NCI-H446 treated with DMSO at 0.1 percent for 48 hours (cell line): ENCODE measurements around the gene DLGAP3.
"Not testable (repeated sequence)": the region's sequence is repeated elsewhere in the genome, so short reads cannot be mapped to it uniquely, and the experiment has no call there.

ENCODE experiments used
- DNase-seq: peaks from one replicate; lab custom pipeline; 2025; lab: John Stamatoyannopoulos, UW

Gene DLGAP3

DNA sequence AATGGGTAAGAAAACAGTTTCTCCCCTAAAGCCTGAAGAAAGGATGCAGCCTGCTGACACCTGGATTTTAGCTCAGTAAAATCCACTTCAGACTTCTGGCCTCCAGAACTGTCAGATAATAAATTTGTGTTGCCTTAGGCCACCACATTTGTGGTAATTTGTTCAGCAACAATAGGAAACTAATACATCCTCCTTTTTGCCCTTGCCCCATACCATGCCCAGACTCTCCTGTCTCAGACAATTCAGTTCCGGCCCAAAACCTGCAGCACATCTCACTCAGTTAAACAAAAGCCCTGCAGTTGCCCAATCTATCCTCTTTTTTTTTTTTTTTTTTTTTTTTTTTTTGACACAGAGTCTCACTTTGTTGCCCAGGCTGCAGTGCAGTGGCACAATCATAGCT is 95.7 kb downstream of the DLGAP3 start:
- DNase-seq, result no peak

DNA sequence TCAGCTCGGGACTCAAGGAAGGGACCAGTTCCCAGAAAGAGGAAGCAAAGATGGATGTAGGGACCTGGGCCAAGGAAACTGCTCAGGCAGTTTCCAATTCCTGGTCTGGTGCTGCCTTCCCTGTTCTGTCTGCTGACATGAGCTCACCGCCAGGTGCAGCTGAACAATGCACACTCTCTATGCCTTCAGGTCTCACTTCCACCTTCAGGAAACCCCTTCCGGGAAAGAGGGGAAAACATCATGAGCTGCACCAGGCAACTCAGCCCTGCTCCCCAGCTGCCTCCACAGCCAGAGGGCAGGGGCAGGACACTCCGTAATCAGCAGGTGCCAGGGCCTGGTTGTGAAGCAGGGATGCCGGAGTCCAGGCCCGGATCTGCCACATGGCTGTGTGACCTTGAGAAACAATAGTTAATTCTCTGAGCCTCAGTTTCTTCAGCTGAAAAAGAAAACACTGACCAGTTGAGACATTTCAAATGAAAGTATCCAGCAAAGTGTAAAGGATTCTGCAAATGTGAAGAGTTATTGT is 97.7 kb downstream of the DLGAP3 start:
- no peak for DNase-seq

DNA sequence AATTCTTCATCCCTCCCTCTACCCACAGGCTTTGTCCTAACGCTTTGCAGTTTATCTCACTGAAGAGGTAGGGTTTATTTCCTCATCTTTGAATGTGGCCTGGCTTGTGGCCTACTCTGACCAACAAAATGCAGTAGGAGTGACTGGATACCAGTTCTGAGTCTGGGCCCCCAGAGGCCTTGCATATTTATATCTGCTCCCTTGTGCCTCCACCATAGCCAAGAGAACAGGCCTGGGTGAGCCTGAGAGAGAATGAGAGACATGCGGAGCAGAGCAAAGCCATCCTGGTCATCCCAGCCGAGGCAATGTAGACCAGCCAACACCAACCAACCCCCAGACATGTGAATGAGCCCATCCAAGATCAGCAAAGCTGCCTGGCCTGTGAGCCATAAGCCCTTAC is 100.2 kb downstream of the DLGAP3 start:
- no peak for DNase-seq

DNA sequence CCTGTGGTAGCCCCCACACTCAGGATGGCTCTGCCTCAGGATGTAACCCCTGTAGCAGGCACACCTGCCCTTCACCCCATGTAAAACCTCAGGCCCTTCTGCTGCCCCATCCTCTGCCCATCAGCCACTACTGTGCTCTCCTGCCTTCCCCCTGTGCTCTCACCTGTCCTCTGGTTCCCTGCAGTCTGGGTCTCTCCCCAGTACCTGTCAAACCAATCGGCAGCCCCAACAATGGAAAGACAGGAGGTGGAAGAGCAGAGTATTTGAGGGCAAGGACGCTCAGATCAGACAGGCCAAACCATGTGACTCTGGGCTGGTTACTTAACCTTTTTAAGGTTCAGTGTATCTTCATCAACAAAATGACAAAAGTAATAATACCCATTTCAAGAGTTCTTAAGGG is 100.8 kb downstream of the DLGAP3 start:
- DNase-seq, result no peak

DNA sequence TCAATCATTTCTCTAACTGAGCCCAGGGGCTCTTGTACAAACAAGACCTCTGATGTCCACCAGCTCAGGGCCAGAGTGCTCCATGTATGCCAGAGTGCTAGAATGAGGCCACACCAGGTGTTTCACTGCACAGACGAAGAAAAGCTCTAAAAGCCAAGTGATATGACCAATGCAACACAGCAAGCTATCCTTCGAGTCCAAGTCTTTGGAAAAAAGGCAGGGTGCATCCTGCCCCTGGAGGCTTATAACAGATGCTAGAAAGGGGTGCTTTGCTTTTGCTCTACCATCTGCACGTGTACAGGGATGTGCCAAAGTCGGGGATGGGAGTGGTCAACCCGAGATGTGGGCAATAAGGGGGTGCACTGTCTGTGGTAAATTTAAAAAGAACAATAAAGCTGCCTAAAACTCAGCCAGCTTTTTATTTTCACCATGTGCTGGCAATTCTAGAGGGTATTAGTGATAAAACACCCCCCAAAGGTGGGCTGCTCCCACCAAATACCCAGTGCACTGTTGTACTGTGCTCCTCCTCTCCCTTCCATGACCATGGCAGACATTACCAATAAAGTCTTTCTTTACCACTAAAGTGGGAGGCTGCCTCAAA is 102.0 kb downstream of the DLGAP3 start:
- no peak for DNase-seq

DNA sequence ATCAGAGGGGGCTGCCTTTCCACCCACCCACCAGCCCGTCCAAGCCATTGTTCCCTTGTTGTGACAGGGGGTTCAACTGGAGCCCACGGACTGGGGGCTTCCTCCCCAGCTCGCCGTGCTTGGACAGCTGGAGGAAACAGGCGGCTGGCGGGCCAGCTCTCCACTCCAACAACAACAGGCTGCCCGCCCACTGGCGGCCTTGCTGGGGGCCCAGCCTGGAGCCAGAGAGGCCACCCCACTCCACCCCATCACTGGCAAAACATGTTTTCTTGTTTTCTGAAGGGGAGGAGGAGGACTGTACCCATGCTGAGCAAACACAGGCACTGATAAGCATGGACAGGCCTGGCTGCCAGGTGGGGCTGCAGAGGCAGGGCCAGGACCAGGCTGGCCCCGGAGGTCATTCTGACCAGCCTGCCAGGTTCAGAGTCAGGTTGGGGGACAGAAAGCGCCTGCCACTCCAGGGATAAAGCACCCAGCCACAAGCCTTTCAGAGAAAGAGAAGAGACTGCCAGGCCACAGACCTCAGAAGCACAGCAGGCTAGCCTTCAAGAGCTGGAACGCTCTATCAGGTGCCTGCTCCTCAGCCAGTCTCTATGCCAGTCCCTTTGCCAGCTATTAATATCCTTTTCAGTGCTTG is 103.9 kb downstream of the DLGAP3 start:
- no peak for DNase-seq

DNA sequence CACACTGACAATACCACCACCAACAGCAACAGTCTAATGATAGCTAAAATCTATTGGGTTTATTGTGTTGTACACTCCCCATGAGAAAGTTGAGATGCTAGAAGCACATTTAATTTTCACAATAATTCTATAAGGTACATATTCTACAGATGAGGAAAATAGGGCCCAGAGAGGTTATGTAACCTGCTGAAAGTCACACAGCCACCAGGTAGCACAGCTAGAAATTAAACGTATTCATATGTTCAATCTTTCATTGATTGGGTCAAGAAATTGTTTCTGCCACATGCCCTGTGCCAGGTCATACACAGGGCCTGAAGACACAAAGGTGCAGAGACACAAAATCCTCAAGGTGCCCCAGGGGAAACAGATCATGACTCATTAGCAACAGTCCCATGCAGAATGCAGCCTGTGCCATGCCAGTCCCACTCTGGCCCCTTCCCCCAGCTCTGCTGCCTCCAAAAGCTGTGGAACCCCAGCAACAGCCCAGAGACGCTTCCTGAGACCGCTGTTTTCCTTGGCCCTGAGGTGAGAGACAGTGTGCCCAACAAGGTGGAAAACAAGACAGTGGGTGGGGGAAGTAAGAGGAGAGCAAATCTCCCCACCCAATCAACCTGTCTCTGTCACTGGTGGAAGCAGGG is 104.5 kb downstream of the DLGAP3 start:
- DNase-seq, result no peak

DNA sequence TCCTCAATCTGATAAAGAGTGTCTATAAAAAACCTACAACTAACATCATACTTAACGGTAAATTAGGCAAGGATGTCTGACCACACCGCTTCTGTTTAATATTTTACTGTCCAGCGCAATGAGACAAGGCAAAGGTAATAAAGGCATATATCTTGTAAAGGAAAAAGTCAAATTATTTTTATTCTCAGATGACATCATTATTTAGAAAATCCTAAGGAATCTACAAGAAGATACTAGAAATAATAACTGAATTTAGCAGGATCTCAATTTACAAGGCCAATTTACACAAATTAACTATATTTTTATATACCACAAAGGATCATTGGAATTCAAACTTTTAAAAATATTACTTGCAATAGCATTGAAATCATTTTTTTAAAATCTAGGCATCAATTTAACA is 107.2 kb downstream of the DLGAP3 start:
- DNase-seq, result no peak

DNA sequence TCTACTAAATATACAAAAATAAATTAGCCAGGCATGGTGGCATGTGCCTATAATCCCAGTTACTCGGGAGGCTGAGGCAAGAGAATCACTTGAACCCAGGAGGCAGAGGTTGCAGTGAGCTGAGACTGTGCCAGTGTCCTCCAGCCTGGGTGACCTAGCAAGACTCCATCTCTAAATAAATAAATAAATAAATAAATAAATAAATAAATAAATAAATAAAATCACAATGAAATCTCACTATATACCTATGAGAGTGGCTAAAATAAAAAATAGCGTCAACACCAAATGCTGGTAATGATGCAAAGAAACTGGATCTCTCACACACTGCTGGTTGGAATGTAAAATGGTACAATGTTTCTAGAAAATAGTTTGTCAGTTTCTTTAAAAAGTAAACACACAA is 110.6 kb downstream of the DLGAP3 start:
- not testable (repeated sequence) for DNase-seq

DNA sequence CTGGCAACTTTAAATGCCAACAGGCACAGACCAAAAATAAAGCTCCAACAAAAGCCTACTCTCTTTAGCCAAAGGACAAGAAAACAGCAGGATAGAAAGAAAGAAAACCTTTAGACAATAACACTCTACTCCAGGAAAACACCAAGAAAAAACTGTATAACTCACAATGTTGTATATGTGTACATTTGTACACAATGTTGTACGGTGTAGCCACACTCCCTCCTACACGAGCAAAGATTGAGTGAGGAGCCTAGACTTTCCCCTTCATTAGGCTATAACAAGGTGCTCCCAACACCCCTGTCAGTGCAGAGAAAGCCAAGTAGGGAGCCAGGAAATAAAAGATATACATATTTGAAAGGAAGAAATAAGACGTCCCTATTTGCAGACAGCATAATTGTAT is 112.7 kb downstream of the DLGAP3 start:
- no peak for DNase-seq

DNA sequence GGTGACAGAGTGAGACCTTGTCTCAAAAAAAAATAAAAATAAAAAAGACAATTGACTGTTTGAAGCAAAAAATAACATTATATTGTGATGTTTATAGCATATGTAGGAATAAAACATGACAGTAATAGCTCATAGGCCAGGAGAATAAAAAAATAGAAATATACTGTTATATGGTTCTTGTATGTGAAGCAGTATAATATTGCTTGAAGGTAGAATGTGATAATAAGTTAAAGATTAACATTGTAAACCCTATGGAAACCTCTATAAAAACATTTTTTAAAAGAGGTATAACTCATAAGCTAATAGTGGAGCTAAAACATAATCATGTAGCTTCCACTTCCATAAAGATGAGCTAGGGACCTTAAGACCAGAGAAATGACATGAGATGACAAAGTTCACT is 113.1 kb downstream of the DLGAP3 start:
- DNase-seq, result no peak
